CD4-positive, alpha-beta memory T cell (primary cell): Measurements from ENCODE around the gene IL36B. TPM values are rescaled to one million over a fixed set of nuclear protein-coding genes. Genes with fewer than 3 reads are reported as not detected.
A peak's percentile ranks its signal among the peaks of the same experiment; 100 is the strongest.

Source experiments
- CTCF ChIA-PET: fragments of 350-600 bp; sonication (Branson Sonifier 250); formaldehyde crosslinking; loops from one replicate; lab custom pipeline; 2021; ENCODE audit warnings: inconsistent platforms; ENCODE audit not compliant: partially characterized antibody; lab: Charles Lee
- POLR2A ChIA-PET: fragments of 350-600 bp; sonication (Branson Sonifier 250); formaldehyde crosslinking; loops from one replicate; lab custom pipeline; 2021; ENCODE audit not compliant: partially characterized antibody; lab: Charles Lee
- DNase-seq, 5 donors: peaks; one replicate each; pipeline versions ENCODE4 v3.0.0 to v3.0.0-alpha.2; 2020 to 2022; ENCODE audit warnings: mixed read lengths in 1 of 5
- H3K27ac ChIP-seq: one replicate; pipeline ENCODE4 v1.7.0; 2013; ENCODE audit warnings: low read depth, low read length
- H3K27me3 ChIP-seq: 2 replicates; pipeline ENCODE4 v1.7.0; 2013; ENCODE audit warnings: mild to moderate bottlenecking, low read length, moderate library complexity; ENCODE audit not compliant: insufficient read depth
- H3K36me3 ChIP-seq: 2 replicates; pipeline ENCODE4 v1.7.0; 2013; ENCODE audit warnings: mild to moderate bottlenecking, low read length, moderate library complexity; ENCODE audit not compliant: insufficient read depth
- H3K4me1 ChIP-seq: 2 replicates; pipeline ENCODE4 v1.7.0; 2013; ENCODE audit warnings: mild to moderate bottlenecking, low read length, moderate library complexity; ENCODE audit not compliant: insufficient read depth
- H3K4me3 ChIP-seq, 2 donors: one replicate each; pipeline ENCODE4 v1.7.0; 2013; ENCODE audit warnings: low read length in 2 of 2, mild to moderate bottlenecking in 1 of 2
- H3K9me3 ChIP-seq, 2 donors: one replicate each; pipeline ENCODE4 v1.7.0; 2013; ENCODE audit warnings: low read length in 2 of 2, control low read depth in 1 of 2; ENCODE audit not compliant: control insufficient read depth in 1 of 2
- H3K27ac Mint-ChIP-seq, 7 donors: one replicate each; pipeline ENCODE4 v1.8.0; 2020 to 2021; ENCODE audit warnings: mixed read lengths in 7 of 7, mild to moderate bottlenecking in 6 of 7, inconsistent platforms in 3 of 7, moderate library complexity in 3 of 7
- H3K27me3 Mint-ChIP-seq, 2 donors: one replicate each; pipeline ENCODE4 v1.8.0; 2020 to 2021; ENCODE audit warnings: mixed read lengths in 2 of 2
- H3K36me3 Mint-ChIP-seq, 2 donors: one replicate each; pipeline ENCODE4 v1.8.0; 2020 to 2021; ENCODE audit warnings: mixed read lengths in 2 of 2, inconsistent platforms in 1 of 2, mild to moderate bottlenecking in 1 of 2
- H3K4me1 Mint-ChIP-seq, 4 donors: one replicate each; pipeline ENCODE4 v1.8.0; 2020 to 2021; ENCODE audit warnings: mixed read lengths in 4 of 4, mild to moderate bottlenecking in 1 of 4
- H3K4me3 Mint-ChIP-seq, 8 donors: one replicate each; pipeline ENCODE4 v1.8.0; 2020 to 2021; ENCODE audit warnings: mixed read lengths in 8 of 8, mild to moderate bottlenecking in 7 of 8, moderate library complexity in 6 of 8, inconsistent platforms in 3 of 8
- H3K9me3 Mint-ChIP-seq, 8 donors: one replicate each; pipeline ENCODE4 v1.8.0; 2020 to 2021; ENCODE audit warnings: mixed read lengths in 8 of 8, mild to moderate bottlenecking in 5 of 8, inconsistent platforms in 3 of 8, moderate library complexity in 1 of 8
- intact Hi-C: fragments of 100-400 bp; cut with micrococcal nuclease; formaldehyde crosslinking; loops from one replicate; pipeline ENCODE4 v1.15.1; 2023
- polyA plus RNA-seq, 2 donors: library from polyadenylated mRNA; unstranded; fragments of 300-500 nt; fragmentation: Illumina TruSeq; gene quantifications; one replicate each; pipeline ENCODE4 v1.2.3, GENCODE V29; 2021
- total RNA-seq, 2 experiments: library from RNA; stranded (reverse); gene quantifications; one replicate each; pipeline ENCODE4 v1.2.3, GENCODE V29; 2021

IL36B gene
- total and polyA plus RNA-seq, 4 experiments from 2014 or later = not detected

- H3K27ac ChIP-seq = no peak overlapping the region
- no peaks in the 10 kb centered on the region for H3K27me3 ChIP-seq
- Mint-ChIP-seq H3K4me3 (no peak overlapping the region), H3K4me1 (peaks cover 19 to 29% (median 25%) of the 10 kb centered on the region in 4 donors), H3K9me3 (peaks cover 2 to 37% (median 26%) of the 10 kb centered on the region in 8 donors), H3K36me3 (peaks cover 16 to 18% of the 10 kb centered on the region in 2 donors), H3K27ac (no peak overlapping the region), H3K27me3 (peaks cover 0 to 1% of the 10 kb centered on the region in 2 donors)
- no peak for DNase-seq
- H3K4me1 ChIP-seq = peaks cover 24% of the 10 kb centered on the region
- intact Hi-C loops = no loop called here
- POLR2A ChIA-PET = no interaction called here
- H3K36me3 ChIP-seq = no peaks in the 10 kb centered on the region
- no peak overlapping the region for H3K4me3 ChIP-seq
- H3K9me3 ChIP-seq = peaks cover 0 to 18% of the 10 kb centered on the region in 2 donors
- CTCF ChIA-PET = no interaction called here
These were observed 52.2 kb downstream of the IL36B start for GRCh38 chr2:113000436-113000835.

- H3K4me3 Mint-ChIP-seq = peak overlapping the region; percentile 5 to 85 (median 66)
- peaks cover 30 to 47% (median 38%) of the 10 kb centered on the region in 4 donors for H3K4me1 Mint-ChIP-seq
- POLR2A ChIA-PET = interaction anchor here (0.7 to 1.4 kb wide), 3 partner anchors 12 to 49 kb away, joined by 3 read pairs; no protein-coding TSS in a partner anchor
These were observed 55.5 kb downstream of the IL36B start for GRCh38 chr2:112997151-112997550.

GRCh38 chr2:112996635-112997034 lies 56.0 kb downstream of the IL36B start:
- intact Hi-C loops = loop anchor here (5.0 kb wide), 1 partner anchor 86 kb away; no protein-coding TSS in a partner anchor
- CTCF ChIA-PET = interaction anchor here (1.5 kb wide), 1 partner anchor 10 kb away, joined by 3 read pairs; no protein-coding TSS in a partner anchor

More at GRCh38 chr2:112997151-112997550, 55.5 kb downstream of the IL36B start:
- H3K27me3 ChIP-seq = no peaks in the 10 kb centered on the region
- H3K9me3 Mint-ChIP-seq = peaks cover 2 to 45% (median 38%) of the 10 kb centered on the region in 8 donors
- DNase-seq = peak in 1 of 5 donors; percentile 1
- CTCF ChIA-PET = no interaction called here
- H3K27ac Mint-ChIP-seq = peak overlapping the region; percentile 82 to 95 (median 92)
- no peaks in the 10 kb centered on the region for H3K36me3 ChIP-seq
- peak overlapping the region; percentile 42 for H3K27ac ChIP-seq
- H3K36me3 Mint-ChIP-seq = peaks cover 18 to 23% of the 10 kb centered on the region in 2 donors
- intact Hi-C loops = loop anchor here (5.0 kb wide), 1 partner anchor 85 kb away; no protein-coding TSS in a partner anchor
- peaks cover 0 to 1% of the 10 kb centered on the region in 2 donors for H3K27me3 Mint-ChIP-seq
- H3K4me1 ChIP-seq = peaks cover 41% of the 10 kb centered on the region
- peak overlapping the region in 1 of 2 donors; percentile 13 for H3K4me3 ChIP-seq
- peaks cover 0 to 18% of the 10 kb centered on the region in 2 donors for H3K9me3 ChIP-seq

GRCh38 chr2:112995346-112995920 lies 57.2 kb downstream of the IL36B start:
- Histone ChIP-seq H3K4me1 (peaks cover 41% of the 10 kb centered on the region), H3K36me3 (no peaks in the 10 kb centered on the region), H3K4me3 (peak overlapping the region in 1 of 2 donors; percentile 21), H3K9me3 (peaks cover 0 to 11% of the 10 kb centered on the region in 2 donors), H3K27me3 (no peaks in the 10 kb centered on the region), H3K27ac (peak overlapping the region; percentile 47)
- peak overlapping the region; percentile 38 to 88 (median 81) for H3K4me3 Mint-ChIP-seq
- peaks cover 0 to 1% of the 10 kb centered on the region in 2 donors for H3K27me3 Mint-ChIP-seq
- peak in 4 of 5 donors; percentile 16 to 40 (median 30) for DNase-seq
- ChIA-PET CTCF (interaction anchor here (1.0 to 1.5 kb wide), 3 partner anchors 9 to 143 kb away, joined by 3 to 4 read pairs (median 3); no protein-coding TSS in a partner anchor), POLR2A (interaction anchor here (1.0 to 1.8 kb wide), 2 partner anchors 10 to 179 kb away, joined by 4 to 10 read pairs; partner anchors contain the start of gene PSD4)
- intact Hi-C loops = loop anchor here (1.0 to 5.0 kb wide), 2 partner anchors 10 to 87 kb away; no protein-coding TSS in a partner anchor
- H3K27ac Mint-ChIP-seq = peak overlapping the region; percentile 82 to 96 (median 95)
- H3K9me3 Mint-ChIP-seq = peaks cover 2 to 48% (median 37%) of the 10 kb centered on the region in 8 donors
- H3K36me3 Mint-ChIP-seq = peaks cover 10 to 14% of the 10 kb centered on the region in 2 donors
- H3K4me1 Mint-ChIP-seq = peaks cover 30 to 47% (median 38%) of the 10 kb centered on the region in 4 donors

More at GRCh38 chr2:112996635-112997034, 56.0 kb downstream of the IL36B start:
- Mint-ChIP-seq H3K27me3 (peaks cover 0 to 1% of the 10 kb centered on the region in 2 donors), H3K36me3 (peaks cover 18 to 25% of the 10 kb centered on the region in 2 donors), H3K27ac (peak overlapping the region; percentile 82 to 95 (median 92)), H3K4me3 (peak overlapping the region; percentile 5 to 85 (median 68)), H3K9me3 (peaks cover 2 to 48% (median 41%) of the 10 kb centered on the region in 8 donors), H3K4me1 (peaks cover 30 to 47% (median 38%) of the 10 kb centered on the region in 4 donors)
- DNase-seq = peak; percentile 83 to 92 (median 85)
- POLR2A ChIA-PET = interaction anchor here (0.7 to 1.8 kb wide), 4 partner anchors 11 to 178 kb away, joined by 3 to 10 read pairs (median 3); partner anchors contain the start of gene PSD4
- Histone ChIP-seq H3K36me3 (no peaks in the 10 kb centered on the region), H3K4me3 (peak overlapping the region in 1 of 2 donors; percentile 13), H3K4me1 (peaks cover 41% of the 10 kb centered on the region), H3K9me3 (peaks cover 0 to 18% of the 10 kb centered on the region in 2 donors), H3K27ac (peak overlapping the region; percentile 42), H3K27me3 (no peaks in the 10 kb centered on the region)

GRCh38 chr2:112994648-112995047 lies 58.0 kb downstream of the IL36B start:
- intact Hi-C loops = loop anchor here (1.0 to 5.0 kb wide), 2 partner anchors 9 to 88 kb away; no protein-coding TSS in a partner anchor
- H3K4me3 Mint-ChIP-seq = peak overlapping the region in 3 of 8 donors; percentile 3 to 88 (median 81)
- H3K27me3 ChIP-seq = no peaks in the 10 kb centered on the region
- peaks cover 30 to 47% (median 37%) of the 10 kb centered on the region in 4 donors for H3K4me1 Mint-ChIP-seq
- no peak overlapping the region for H3K4me3 ChIP-seq
- DNase-seq = no peak
- peaks cover 0 to 4% of the 10 kb centered on the region in 2 donors for H3K9me3 ChIP-seq
- H3K27ac Mint-ChIP-seq = peak overlapping the region in 5 of 7 donors; percentile 48 to 96 (median 84)
- H3K4me1 ChIP-seq = peaks cover 41% of the 10 kb centered on the region
- H3K36me3 ChIP-seq = no peaks in the 10 kb centered on the region
- no peak overlapping the region for H3K27ac ChIP-seq
- peaks cover 2 to 48% (median 37%) of the 10 kb centered on the region in 8 donors for H3K9me3 Mint-ChIP-seq
- ChIA-PET CTCF (no interaction called here), POLR2A (interaction anchor here (1.3 kb wide), 1 partner anchor 10 kb away, joined by 3 read pairs; no protein-coding TSS in a partner anchor)
- peaks cover 7 to 13% of the 10 kb centered on the region in 2 donors for H3K36me3 Mint-ChIP-seq
- H3K27me3 Mint-ChIP-seq = peaks cover 0 to 1% of the 10 kb centered on the region in 2 donors

- no peaks in the 10 kb centered on the region for H3K27me3 ChIP-seq
- H3K4me1 Mint-ChIP-seq = peaks cover 30 to 47% (median 35%) of the 10 kb centered on the region in 4 donors
- no peak for DNase-seq
- intact Hi-C loops = no loop called here
- H3K27me3 Mint-ChIP-seq = peaks cover 0 to 1% of the 10 kb centered on the region in 2 donors
- no peaks in the 10 kb centered on the region for H3K9me3 ChIP-seq
- CTCF ChIA-PET = no interaction called here
- POLR2A ChIA-PET = interaction anchor here (1.3 kb wide), 1 partner anchor 9 kb away, joined by 3 read pairs; no protein-coding TSS in a partner anchor
- H3K4me3 Mint-ChIP-seq = no peak overlapping the region
- no peak overlapping the region for H3K4me3 ChIP-seq
- peaks cover 0 to 49% (median 40%) of the 10 kb centered on the region in 8 donors for H3K9me3 Mint-ChIP-seq
- peaks cover 6 to 10% of the 10 kb centered on the region in 2 donors for H3K36me3 Mint-ChIP-seq
- H3K27ac ChIP-seq = no peak overlapping the region
- H3K36me3 ChIP-seq = no peaks in the 10 kb centered on the region
- peaks cover 41% of the 10 kb centered on the region for H3K4me1 ChIP-seq
- H3K27ac Mint-ChIP-seq = peak overlapping the region in 1 of 7 donors; percentile 55
These were observed 58.8 kb downstream of the IL36B start for GRCh38 chr2:112993831-112994230.
